DMS 273 (cell line): Measurements from ENCODE around the gene GPATCH4.
"Not testable (repeated sequence)": the region's sequence is repeated elsewhere in the genome, so short reads cannot be mapped to it uniquely, and the experiment has no call there.

Experiments
- DNase-seq: peaks from one replicate; lab custom pipeline; 2025; ENCODE audit not compliant: unreplicated experiment; lab: John Stamatoyannopoulos, UW

Gene GPATCH4

DNA sequence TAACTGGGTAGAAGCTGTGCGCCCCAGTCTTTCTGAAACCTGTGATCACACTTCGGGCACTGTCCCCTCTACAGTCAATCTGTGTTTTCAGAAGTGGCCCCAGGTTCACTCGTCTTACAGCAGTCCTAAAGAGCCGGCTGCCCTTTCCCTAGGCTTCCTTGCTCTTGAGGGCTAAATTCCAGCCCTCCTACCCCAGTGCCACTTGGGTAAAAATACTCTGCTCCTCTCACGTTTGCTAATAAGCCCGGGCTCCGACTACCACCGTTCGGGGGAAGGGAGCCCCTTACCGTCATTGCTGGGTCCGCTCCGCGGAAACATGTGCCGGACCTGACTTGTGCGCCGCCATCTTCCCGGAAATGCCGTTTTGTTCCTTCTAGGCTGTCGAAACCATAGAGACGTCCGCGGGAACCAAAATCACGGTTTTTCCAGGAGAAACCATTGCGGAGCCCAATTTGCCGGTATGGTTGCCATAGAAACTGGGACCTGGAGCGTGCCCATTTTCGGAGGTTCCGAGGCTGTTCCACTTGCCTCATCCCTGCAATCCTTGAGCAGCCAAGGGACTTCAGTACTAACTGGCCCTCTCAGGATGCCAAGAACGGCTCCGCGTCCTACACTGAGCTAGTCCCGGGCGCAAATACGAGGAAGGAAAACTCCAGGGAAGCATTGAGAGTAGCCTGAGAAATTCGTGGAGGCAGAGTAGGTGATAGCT is at the start of gene GPATCH4:
Gene GPATCH4, minus strand, starts transcription at position 358 of the 709 bp plus-strand sequence.
- DNase-seq = peak; percentile 94

DNA sequence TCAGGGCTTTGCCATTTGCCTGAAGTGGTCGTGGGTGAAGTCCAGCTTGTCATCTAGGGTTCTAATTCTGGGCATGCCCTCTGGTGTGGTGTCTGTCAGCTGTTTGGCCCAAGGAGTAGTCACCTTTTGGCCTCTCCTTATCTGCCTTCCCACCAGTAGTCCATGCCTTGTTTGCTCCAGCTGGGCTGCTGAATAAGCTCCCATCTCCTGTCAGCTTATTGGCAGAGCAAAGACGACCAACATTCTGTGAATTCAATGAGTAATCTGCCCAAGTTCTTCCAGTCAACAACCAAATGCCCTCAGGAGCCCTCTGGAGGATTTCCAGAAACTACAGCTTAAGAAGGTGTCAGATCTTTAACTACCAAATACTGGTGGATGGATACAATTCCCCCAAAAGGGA is 47.7 kb upstream of the GPATCH4 start:
- peak; percentile 61 for DNase-seq

DNA sequence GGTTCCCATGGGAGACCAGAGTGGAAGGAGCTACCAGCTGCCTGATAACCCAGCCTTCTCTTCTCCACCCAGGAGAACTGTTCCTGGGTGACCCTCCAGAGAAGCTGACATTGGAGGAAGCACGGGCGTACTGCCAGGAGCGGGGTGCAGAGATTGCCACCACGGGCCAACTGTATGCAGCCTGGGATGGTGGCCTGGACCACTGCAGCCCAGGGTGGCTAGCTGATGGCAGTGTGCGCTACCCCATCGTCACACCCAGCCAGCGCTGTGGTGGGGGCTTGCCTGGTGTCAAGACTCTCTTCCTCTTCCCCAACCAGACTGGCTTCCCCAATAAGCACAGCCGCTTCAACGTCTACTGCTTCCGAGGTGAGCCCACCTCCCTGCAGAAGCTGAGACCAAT is 47.2 kb upstream of the GPATCH4 start:
- no peak for DNase-seq

DNA sequence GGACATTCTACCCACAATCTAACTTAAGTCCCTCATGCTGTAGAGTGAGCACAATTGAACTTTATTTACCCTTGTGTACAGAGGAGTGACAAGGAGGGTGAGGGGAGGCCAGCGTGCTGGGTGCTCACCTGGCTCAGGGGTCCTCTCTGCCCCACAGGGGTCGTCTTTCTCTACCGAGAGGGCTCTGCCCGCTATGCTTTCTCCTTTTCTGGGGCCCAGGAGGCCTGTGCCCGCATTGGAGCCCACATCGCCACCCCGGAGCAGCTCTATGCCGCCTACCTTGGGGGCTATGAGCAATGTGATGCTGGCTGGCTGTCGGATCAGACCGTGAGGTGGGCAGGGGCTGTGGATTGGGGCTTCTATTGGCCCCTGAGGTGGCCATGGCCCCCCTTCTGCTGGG is 46.1 kb upstream of the GPATCH4 start:
- DNase-seq = no peak

DNA sequence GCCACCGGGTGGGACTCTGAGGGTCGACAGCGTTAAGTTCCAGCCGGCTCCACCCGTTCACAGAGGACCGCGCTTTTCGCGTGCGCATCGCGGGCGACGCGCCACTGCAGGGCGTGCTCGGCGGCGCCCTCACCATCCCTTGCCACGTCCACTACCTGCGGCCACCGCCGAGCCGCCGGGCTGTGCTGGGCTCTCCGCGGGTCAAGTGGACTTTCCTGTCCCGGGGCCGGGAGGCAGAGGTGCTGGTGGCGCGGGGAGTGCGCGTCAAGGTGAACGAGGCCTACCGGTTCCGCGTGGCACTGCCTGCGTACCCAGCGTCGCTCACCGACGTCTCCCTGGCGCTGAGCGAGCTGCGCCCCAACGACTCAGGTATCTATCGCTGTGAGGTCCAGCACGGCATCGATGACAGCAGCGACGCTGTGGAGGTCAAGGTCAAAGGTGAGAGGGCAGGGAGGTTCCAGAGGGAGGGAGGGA is 45.5 kb upstream of the GPATCH4 start:
- DNase-seq = no peak

DNA sequence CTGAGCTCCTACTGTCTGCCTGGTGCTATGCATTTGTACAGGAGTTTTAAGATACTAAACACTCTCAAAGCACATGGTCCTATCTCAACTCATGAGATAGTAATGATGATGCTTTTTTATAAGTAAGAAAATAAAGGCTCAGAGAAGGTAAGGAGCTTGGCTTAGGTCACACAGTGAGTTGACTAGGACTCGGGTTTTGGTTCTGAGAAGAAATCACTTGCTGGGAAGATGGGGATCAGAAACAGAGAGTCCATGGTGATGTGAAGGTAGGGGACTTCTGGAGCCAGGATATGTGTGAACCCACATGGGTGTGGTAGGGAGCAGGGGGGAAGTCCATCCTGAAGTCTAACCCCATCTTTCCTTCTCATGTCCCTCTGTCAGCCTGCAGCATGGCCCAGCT is 44.4 kb upstream of the GPATCH4 start:
- no peak for DNase-seq

DNA sequence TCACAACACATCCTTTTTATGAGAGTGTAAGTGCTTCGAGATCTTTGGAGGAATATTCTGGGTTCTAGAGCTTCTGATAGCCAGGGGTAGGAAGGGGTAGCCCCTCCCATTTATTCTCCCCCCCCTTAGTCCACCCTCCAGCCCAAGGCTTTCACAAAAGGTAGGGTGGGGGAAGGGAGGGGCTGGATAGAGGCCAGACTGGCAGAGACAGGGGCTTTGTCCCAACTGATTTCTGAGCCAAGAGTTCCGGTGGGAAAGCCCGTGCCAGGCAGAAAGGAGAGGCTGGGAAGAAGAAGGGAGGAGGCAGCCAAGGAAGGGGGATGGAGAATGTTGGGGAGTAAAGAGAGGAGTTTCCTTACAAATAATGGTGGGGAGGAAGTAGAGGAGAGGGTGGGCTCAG is 43.8 kb upstream of the GPATCH4 start:
- no peak for DNase-seq

DNA sequence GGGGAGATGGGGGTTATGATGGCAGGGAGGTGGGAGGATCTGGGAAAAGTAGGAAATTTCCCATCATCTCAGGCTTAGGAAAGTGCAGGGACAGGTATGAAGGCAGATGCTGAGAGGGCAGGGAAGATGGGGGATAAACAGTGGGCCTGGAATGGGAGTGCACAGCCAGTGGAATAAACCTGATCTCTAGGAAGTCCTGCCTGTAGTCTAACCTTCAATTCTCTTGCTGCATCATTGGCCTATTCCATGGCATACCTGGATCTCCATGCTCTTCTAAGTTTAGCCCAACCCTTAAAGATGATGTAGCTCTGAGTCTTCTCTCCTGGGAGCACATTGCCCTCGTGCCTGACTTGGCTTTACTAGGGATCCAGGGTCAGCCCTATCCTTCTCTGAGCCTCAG is 43.4 kb upstream of the GPATCH4 start:
- no peak for DNase-seq

DNA sequence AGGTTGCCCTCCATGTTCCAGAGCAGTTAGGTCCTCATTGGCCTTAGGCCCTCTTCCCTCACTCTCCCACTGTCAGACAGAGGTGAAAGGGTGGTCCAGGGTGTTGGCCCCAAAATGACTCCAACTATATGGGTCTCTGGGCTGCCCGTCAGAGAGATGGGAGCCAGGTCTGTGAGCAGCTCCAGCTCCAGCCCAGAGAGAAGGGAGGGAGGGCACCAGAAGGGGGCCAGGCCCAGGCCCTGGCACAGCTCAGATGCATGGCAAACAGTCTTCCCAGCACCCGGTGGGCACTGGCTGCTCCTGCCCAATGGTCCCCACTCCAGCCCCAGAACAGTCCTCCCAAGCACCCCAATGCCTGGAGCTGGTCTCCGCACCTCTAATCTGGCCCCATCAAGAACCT is 42.9 kb upstream of the GPATCH4 start:
- no peak for DNase-seq

DNA sequence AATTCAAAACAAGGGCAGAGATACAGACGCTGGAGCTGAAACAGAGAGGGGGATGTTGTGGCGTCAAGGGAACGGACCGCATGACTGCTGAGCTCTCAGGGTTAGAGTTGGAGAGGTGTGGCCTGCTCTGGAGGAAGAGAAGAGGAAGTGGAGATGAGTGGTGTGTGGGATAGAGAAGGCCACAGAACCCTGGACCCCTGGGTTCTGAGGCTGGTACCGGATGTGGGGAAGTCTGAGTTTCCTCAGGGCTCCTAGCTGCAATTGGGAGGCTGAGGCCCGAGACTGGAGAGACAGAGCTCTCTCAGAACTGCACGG is 42.5 kb upstream of the GPATCH4 start:
- no peak for DNase-seq

DNA sequence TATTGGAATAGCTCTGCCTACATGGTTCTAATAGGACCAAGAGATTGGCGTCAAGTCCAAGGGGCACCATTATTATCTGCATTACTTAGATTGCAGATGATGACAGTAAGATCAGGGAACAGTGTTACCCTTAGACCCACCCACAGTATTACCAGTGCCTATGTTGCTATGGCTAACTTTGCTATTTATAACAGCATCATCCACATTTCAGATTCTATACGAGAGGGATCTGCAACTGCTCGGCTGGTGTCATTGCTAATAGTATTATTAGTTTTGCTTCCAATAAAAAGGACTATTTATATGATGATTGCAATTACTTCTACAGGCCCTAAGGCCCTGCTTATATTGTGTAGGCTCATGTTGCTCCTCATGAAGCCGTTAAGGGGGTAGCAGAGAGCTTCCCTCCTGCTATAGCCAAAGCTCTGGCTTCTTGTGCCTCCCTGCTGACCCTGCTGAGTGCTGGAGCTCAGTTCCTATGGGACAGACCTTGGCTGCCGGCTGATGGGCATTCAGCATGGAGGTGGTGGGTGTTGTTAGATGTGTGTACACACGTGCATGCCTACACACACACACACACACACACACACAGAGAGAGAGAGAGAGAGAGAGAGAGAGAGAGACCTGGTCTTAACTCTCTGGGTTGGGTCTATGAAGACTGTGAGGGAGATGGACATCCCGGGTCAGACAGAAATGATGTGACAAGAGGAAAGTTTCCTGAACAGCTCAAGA is 41.9 kb upstream of the GPATCH4 start:
- no peak for DNase-seq

DNA sequence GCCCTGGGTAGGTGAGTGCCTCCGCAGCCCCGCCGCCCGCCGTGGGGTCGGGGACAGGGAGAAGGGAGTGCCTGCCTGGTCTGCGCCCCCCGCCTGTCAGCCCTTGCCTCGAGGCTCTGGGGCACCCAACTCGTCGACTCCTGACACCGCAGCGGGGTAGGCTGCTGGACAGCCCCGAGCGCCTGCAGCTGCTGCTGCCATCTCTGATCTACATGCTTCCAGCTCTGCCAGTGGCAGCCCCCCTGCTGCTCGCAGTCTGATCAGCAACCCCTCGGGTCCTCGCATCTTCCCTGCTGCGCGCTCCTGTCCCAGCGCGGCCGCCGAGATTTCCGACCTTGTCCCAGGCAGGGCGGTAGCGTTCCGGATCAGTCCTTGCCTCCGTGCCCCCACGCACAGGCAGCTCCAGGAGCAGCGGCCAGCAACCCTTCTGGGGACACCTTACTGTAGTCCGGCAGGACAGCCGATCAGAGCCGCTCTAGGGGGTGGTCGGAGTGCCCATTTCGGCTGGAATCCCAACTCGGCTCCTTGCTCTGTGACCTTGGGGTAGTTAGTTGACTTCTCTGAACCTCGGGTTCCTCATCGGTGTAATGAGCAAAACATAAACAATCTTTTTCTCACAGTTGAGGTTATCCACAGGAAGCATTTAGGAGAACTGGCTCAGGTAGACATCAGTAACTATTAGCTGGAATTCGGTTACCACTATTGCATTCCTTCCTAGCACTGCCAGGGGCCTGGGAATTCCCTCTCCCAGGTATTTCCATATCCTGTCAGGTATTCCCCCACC is 41.2 kb upstream of the GPATCH4 start:
- DNase-seq = no peak

DNA sequence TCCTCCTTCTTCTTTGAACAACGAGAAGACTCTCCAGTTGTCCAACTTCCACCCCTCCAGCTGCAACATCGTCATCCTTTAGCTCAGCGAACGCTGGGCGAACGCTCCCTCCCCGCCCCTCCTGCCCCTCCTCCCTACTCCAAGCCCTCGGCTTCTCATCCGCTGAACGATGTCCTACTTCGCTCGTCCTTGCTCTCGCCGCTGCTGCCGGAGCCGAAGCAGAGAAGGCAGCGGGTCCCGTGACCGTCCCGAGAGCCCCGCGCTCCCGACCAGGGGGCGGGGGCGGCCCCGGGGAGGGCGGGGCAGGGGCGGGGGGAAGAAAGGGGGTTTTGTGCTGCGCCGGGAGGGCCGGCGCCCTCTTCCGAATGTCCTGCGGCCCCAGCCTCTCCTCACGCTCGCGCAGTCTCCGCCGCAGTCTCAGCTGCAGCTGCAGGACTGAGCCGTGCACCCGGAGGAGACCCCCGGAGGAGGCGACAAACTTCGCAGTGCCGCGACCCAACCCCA is 40.5 kb upstream of the GPATCH4 start, which contains the start of gene BCAN:
Gene BCAN, plus strand, starts transcription at position 357 of the 504 bp plus-strand sequence. CDS start 3,938 bp downstream, outside the sequence.
- peak; percentile 75 for DNase-seq

DNA sequence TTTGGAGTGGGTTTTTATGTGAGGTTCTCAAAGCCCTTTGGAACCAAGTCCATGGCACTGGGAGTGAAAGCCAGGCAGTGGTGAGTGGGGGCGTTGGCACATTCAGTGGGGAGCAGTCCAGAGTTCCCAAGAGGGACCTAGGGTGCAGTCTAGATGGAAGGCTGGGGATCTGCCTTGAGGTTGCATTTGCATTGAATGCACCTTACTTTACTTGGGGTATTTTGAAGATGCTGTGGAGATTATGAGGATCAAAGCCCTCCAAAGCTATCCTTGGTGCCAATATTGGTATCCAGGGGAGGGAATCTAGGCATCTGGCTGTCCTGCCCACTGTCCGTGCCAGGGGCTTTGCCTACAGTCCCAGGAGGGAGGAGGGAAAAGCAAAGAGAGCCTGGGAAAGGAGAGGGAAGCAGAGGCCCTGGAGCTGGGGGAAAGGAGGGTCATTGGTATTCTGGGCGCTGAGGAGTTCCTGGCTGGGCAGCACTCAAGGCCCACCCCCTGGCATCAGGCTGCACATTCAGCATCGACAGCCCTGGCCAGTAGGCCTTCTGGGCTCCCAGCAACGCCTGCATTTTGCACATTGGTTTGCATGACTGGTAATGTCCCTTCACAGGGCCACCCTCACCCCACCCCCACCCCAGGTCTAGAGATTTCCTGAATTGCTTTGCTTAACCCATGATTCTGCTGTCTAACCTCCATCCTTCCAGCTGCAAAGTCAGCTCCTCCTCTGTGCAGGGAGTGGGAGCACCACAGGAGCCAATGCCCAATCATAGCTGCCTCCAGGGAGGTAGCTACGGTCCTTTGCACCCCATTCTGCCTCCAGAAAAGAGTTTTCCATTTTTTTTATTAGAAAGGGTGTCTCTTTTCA is 39.8 kb upstream of the GPATCH4 start:
- no peak for DNase-seq

DNA sequence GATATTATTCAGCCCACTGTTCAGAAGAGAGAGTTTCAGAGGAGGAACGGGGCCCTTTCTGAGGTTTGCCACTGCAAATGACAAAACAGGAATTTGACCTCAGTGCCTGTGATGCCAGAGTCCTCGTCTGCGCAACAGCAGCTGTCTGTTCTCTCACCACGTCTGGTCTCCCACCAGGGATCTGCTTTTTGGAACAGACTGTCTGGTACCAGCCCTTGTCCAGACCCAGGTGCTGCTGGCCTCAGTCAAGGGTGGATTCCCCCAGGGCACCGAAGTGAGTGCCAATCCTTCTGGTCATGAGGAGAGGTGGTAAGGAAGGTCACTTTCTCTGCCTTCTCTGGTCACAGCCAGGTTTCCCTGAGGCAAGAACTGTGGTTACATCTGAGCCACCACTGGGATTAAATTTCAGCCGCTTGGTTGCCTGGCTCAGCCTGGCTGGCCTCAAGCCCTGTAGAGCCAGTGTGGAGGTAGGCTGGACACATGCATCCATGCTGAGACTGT is 38.4 kb upstream of the GPATCH4 start:
- peak; percentile 53 for DNase-seq

DNA sequence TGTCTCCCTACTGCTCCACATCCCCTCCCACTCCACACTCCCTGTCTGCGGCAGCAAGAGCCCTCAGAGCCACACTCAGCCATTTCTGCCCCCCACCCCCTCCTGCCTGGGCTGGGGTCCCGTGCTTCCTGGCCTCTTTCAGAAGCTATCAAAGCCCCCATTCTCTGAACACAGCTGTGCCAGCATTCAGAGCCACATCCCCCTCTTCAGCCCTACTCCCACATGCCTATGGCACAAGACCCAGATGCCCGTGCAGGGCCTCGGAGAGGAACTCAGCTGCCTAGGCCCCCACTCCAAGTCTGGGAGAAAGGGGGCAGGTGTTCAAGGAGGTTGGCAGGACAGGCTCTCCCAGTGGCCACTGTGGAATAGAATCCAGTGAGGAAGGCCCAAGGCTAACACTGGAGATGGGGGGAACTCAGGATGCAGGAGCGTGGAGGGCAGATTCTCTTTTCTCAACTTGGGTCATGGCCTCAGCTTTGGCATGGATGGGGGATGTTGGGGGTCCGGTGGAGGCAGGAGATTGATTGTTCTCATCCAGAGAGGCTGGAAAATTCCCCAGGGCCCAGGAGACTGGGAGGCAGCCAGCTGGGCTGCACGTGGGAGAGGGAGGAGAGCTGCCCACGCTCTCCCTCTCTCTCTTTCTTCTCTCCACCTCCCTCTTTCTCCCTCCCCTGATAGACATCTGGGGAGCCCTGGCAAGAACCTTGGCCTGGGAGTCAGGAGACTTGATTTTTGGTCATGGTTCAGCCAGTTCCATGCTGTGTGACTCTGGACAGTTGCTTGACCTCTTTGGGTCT is 37.1 kb upstream of the GPATCH4 start:
- DNase-seq = peak; percentile 56

DNA sequence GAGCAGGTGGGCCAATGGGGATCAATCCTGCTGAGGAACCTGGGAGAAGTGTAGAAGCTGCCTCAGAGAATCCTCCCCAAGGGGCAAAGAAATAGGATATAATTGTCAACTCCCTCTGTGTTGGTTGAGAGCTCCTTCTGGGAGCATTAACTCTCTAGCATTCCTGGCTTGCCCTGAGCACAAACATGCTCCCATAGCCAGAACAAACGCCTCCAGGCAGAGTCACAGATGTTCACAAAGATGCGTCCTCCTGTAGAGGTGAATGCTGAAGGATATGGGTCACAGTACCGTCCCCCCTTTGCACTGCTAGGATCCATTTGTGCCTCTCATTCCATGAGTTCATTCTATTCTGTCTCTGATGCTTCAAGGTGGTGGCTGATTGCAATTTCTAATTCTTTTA is 31.1 kb upstream of the GPATCH4 start:
- no peak for DNase-seq

DNA sequence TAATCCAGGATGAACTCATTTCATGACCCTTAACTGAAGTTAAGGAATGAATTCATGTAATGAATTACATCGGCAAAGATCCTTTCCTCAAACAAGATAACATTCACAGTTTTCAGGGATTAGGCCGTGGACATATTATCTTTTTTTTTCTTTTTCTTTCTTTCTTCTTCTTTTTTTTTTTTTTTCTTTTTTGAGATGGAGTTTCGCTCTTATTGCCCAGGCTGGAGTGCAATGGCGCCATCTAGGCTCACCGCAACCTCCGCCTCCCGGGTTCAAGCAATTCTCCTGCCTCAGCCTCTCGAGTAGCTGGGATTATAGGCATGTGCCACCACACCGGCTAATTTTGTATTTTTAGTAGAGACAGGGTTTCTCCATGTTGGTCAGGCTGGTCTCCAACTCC is 29.9 kb upstream of the GPATCH4 start:
- not testable (repeated sequence) for DNase-seq

DNA sequence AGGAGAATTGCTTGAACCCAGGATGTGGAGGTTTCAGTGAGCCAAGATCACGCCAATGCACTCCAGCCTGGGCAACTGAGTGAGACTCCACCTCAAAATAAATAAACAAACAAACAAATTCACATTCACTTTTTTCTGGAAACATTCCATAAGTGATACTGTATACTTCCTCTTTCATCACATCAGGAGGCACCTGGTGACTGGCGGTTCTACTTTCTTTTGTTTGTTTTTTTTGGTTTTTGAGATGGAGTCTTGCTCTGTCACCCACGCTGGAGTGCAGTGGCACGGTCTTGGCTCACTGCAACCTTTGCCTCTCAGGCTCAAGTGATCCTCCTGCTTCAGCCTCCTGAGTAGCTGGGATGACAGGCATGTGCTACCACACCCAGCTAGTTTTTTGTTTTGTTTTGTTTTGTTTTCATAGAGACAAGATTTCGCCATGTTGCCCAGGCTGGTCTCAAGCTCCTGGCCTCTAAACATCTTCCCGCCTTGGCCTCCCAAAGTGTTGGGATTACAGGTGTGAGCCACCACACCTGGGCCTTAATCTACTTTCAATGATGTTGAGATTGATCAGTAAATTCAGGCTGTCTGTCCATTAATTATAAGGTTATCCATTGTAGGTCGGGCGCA is 28.7 kb upstream of the GPATCH4 start:
- no peak for DNase-seq
